Measurements from ENCODE around the gene STARD13. TPM values are rescaled to one million over a fixed set of nuclear protein-coding genes. Genes with fewer than 3 reads are reported as not detected.

Gene STARD13
- total RNA-seq, 1 donor from 2014 or later = 8.9 TPM

GRCh38 chr13:33235564-33235963, 50.0 kb downstream of the STARD13 start:
- H3K4me3 ChIP-seq (ENCODE audit: low read depth, low read length) = no peak overlapping the region
- no peak for DNase-seq (ENCODE audit: low read depth)
- TF ChIP-seq CTCF (conservative IDR thresholded peaks at IDR 0.05; ENCODE audit: low read depth, low read length) = no peak

GRCh38 chr13:33235078-33235477, 50.5 kb downstream of the STARD13 start:
- no peak for TF ChIP-seq CTCF (conservative IDR thresholded peaks at IDR 0.05; ENCODE audit: low read depth, low read length)
- no peak overlapping the region for H3K4me3 ChIP-seq (ENCODE audit: low read depth, low read length)
- no peak for DNase-seq (ENCODE audit: low read depth)

- no peak for DNase-seq (ENCODE audit: low read depth)
- no peak overlapping the region for H3K4me3 ChIP-seq (ENCODE audit: low read depth, low read length)
- TF ChIP-seq CTCF (conservative IDR thresholded peaks at IDR 0.05; ENCODE audit: low read depth, low read length) = no peak
These were observed 52.0 kb downstream of the STARD13 start for GRCh38 chr13:33233547-33233946.

GRCh38 chr13:33232883-33233282, 52.7 kb downstream of the STARD13 start:
- H3K4me3 ChIP-seq (ENCODE audit: low read depth, low read length) = no peak overlapping the region
- no peak for DNase-seq (ENCODE audit: low read depth)
- no peak for TF ChIP-seq CTCF (conservative IDR thresholded peaks at IDR 0.05; ENCODE audit: low read depth, low read length)

GRCh38 chr13:33231339-33231738, 54.2 kb downstream of the STARD13 start:
- no peak overlapping the region for H3K4me3 ChIP-seq (ENCODE audit: low read depth, low read length)
- no peak for DNase-seq (ENCODE audit: low read depth)
- no peak for TF ChIP-seq CTCF (conservative IDR thresholded peaks at IDR 0.05; ENCODE audit: low read depth, low read length)

GRCh38 chr13:33230178-33230881, 55.2 kb downstream of the STARD13 start:
- no peak for TF ChIP-seq CTCF (conservative IDR thresholded peaks at IDR 0.05; ENCODE audit: low read depth, low read length)

More at GRCh38 chr13:33230178-33230881, 55.2 kb downstream of the STARD13 start:
- no peak for DNase-seq (ENCODE audit: low read depth)
- H3K4me3 ChIP-seq (ENCODE audit: low read depth, low read length) = no peak overlapping the region

Measured in epithelial cell of proximal tubule (primary cell).